Mucosa of descending colon (tissue), 3 donors: ENCODE data around the gene ABCC11. TPM values are rescaled to one million over a fixed set of nuclear protein-coding genes. Genes with fewer than 3 reads are reported as not detected.

Experiments used
- ATAC-seq: fragments of 200-7000 bp; cut with Tn5 transposase; one replicate; pipeline ENCODE4 v1.9.1; 2020; ENCODE audit warnings: mild to moderate bottlenecking, moderate library complexity
- DNase-seq, 3 donors: peaks; one replicate each; pipeline ENCODE4 v3.0.0-alpha.2; 2020
- H3K36me3 ChIP-seq: fragments of 200-600 bp; one replicate; pipeline ENCODE4 v1.8.0; 2021; ENCODE audit warnings: low read depth, mild to moderate bottlenecking
- H3K4me1 ChIP-seq: fragments of 200-600 bp; one replicate; pipeline ENCODE4 v1.8.0; 2021; ENCODE audit warnings: low read depth, mild to moderate bottlenecking
- H3K4me3 ChIP-seq: fragments of 200-600 bp; one replicate; pipeline ENCODE4 v1.8.0; 2021; ENCODE audit warnings: mild to moderate bottlenecking
- H3K9me3 ChIP-seq: fragments of 200-600 bp; one replicate; pipeline ENCODE4 v1.8.0; 2021; ENCODE audit warnings: mild to moderate bottlenecking
- intact Hi-C, 2 donors: fragments of 100-400 bp; cut with DNase I in 1 of 2; cut with micrococcal nuclease in 1 of 2; formaldehyde crosslinking; loops; one replicate each; pipeline versions ENCODE4 v1.11.0 to v1.11.1; 2022; cut with DNase I, micrococcal nuclease
- total RNA-seq, 3 donors: library from RNA; stranded (reverse); fragmentation: NEBNext Ultra II Directional in 2 of 3; extraction: Animal tissue kit (Norgen Biotek cat#: 25700) in 2 of 3; gene quantifications; one replicate each; pipeline versions ENCODE4 v1.2.1 to v1.2.4, GENCODE V29; 2021 to 2023
- TF ChIP-seq, protein P1 (sequence below): fragments of 200-600 bp; IDR thresholded peaks from one replicate; pipeline ENCODE4 v1.8.0; 2022; ENCODE audit warnings: antibody characterized with exemption, mild to moderate bottlenecking
- donor health status: DM: no; HTN: no; CAD: no; lungs with moderate emphysema.
- donor health status: DM: no; HTN: no; CAD: no.
- donor health status: DM: no; HTN: yes; CAD: no.

ABCC11 gene
- total RNA-seq, 3 donors from 2014 or later, result 0.32 to 0.35 (median 0.34) TPM

DNA sequence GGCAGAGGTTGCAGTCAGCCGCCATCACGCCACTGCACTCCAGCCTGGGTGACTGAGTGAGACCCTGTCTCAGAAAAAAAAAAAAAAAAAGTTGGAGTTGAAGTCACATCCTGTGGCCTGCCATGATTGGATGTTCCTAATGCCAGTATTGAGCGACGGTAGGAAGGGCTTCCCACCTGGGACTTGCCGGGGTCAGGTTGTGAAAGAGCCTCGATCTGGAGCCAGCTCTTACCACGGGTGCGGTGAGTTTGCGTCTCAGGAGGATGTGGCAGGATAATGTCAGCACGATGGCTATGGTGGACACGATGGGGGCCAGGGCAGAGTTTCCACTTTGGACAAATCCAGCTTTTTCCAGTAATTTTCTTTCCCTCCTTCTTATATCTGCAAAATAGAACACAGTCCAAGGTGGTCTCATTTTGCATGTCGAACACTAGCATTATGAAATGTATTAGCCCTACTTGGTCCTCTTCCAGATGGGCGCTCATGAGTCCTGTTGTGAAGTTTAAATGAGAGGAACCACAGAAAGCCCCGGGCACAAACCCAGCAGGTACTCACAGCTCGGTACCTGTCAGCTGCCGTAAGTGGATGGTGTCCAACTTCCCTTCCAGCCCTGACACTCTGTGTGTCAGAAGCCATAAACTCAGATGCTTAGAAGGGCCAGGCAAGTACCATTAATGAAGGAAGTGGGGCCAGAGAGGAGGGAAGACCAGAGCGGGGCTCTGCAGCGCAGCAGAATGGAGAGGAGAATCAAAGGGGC lies 113.7 kb downstream of the ABCC11 start:
- DNase-seq (no peak), ATAC-seq (no peak)

DNA sequence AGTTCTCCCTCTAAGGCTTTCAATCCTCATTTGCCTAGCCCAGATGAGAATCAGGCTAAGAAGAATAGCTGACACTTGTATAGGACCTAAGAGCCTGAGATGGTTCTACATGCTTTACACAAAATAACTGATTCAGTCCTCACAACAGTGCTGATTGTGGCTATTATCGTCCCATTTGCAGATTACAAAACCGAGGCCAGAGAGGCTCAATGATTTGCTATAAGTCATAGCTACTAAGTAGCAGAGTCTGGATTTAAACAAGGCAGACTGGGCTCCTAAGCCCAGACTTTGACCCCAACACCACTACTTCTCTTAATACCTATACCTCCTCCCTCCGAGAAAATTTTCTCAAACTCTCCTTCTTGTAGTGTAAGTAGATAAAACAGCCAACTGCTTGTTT lies 114.6 kb downstream of the ABCC11 start:
- ATAC-seq, result no peak
- intact Hi-C loops, result no loop called here
- DNase-seq, result no peak
- H3K4me1 ChIP-seq, result no peaks in the 10 kb centered on the region
- no peaks in the 10 kb centered on the region for H3K36me3 ChIP-seq
- H3K9me3 ChIP-seq, result no peaks in the 10 kb centered on the region
- TF ChIP-seq, protein P1, sequence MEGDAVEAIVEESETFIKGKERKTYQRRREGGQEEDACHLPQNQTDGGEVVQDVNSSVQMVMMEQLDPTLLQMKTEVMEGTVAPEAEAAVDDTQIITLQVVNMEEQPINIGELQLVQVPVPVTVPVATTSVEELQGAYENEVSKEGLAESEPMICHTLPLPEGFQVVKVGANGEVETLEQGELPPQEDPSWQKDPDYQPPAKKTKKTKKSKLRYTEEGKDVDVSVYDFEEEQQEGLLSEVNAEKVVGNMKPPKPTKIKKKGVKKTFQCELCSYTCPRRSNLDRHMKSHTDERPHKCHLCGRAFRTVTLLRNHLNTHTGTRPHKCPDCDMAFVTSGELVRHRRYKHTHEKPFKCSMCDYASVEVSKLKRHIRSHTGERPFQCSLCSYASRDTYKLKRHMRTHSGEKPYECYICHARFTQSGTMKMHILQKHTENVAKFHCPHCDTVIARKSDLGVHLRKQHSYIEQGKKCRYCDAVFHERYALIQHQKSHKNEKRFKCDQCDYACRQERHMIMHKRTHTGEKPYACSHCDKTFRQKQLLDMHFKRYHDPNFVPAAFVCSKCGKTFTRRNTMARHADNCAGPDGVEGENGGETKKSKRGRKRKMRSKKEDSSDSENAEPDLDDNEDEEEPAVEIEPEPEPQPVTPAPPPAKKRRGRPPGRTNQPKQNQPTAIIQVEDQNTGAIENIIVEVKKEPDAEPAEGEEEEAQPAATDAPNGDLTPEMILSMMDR, result no peak
- no peak overlapping the region for H3K4me3 ChIP-seq

More for the DNA sequence above, 113.7 kb downstream of the ABCC11 start:
- intact Hi-C loops, result no loop called here
- TF ChIP-seq, protein P1, result no peak
- Histone ChIP-seq H3K4me1 (no peaks in the 10 kb centered on the region), H3K36me3 (no peaks in the 10 kb centered on the region), H3K9me3 (no peaks in the 10 kb centered on the region), H3K4me3 (no peak overlapping the region)

DNA sequence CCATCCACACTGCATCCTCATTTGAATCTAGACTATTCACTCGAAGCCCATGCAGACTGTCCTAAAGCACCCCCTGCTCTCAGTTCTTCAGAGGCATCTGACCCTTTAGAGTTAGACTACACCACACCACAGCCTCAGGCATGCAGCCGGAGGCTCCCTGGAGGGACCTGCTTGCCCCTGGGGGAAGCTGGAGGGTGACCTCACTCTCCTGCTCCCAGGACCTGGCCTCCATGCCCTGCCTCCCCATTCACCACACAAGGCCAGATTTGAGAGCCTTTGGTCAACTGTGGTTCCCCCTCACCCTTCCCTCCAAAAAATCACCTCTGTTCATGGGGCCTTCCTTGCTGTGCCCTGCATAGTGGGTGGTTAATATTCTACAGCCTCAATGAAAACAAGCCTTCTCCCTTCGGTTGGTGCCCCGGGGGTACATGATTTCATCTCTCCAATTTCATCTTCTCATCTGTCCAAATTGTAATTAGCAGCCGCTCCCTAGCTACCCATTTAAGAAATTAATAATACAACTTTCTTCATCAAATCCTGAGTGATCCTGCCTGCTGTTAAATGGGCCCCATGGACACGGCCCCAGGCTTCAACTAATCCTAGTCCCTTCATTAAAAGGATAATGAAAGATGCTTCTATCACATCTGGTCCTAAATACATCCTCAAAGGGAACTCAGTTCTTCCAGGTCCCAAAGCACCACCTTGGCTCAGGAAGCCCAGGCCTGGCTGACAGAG lies 116.0 kb downstream of the ABCC11 start:
- no peak overlapping the region for H3K4me3 ChIP-seq
- ATAC-seq (no peak), DNase-seq (no peak)
- TF ChIP-seq, protein P1, result no peak
- H3K9me3 ChIP-seq, result no peaks in the 10 kb centered on the region
- H3K4me1 ChIP-seq, result no peaks in the 10 kb centered on the region
- intact Hi-C loops, result no loop called here
- no peaks in the 10 kb centered on the region for H3K36me3 ChIP-seq

DNA sequence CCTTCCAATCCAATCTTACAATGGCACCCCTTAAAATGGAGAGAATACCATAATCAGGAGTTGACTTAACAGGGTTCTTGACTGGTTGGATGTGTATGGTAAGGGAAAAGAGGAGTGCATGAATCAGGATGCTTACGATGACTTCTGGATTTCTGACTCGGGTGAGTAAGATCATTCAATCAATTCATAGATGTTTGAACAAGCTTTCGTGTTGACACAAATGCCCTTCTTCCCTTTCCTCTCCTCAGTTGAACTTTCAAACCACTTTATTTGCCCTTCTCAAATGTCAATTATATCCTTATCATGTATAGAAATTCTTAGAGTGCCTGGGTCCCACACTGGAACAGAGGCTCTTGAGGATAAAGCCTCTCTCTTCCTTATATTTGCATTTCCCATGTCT lies 117.4 kb downstream of the ABCC11 start:
- no peak for ATAC-seq
- no peak for DNase-seq
- Histone ChIP-seq H3K9me3 (no peaks in the 10 kb centered on the region), H3K36me3 (no peaks in the 10 kb centered on the region), H3K4me3 (no peak overlapping the region), H3K4me1 (no peaks in the 10 kb centered on the region)
- TF ChIP-seq, protein P1, result no peak
- intact Hi-C loops, result no loop called here

DNA sequence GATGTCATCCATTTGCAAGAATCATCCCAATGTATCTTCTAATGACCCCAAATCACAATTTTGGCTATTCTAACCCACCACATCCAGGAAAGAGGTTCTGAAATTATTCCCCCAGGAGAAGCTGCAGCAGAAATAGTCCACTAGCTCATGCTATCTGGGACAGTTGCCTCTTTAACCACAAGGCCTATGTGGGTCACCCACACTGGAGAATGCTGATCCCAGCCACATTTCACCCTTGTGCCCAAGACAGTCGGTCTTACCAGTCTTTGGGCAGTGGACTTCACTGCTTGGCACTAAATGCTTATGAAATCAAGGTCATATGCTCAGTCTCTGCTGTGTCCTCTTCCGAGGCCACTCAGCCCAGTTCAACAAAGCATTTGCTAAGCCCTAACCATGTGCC lies 118.6 kb downstream of the ABCC11 start:
- Histone ChIP-seq H3K9me3 (no peaks in the 10 kb centered on the region), H3K4me1 (no peaks in the 10 kb centered on the region), H3K36me3 (no peaks in the 10 kb centered on the region), H3K4me3 (no peak overlapping the region)
- DNase-seq (no peak), ATAC-seq (no peak)
- TF ChIP-seq, protein P1, result no peak
- intact Hi-C loops, result no loop called here
